Right atrium auricular region (tissue), 2 donors: ENCODE measurements around the gene KRTAP10-7. TPM values are rescaled to one million over a fixed set of nuclear protein-coding genes. Genes with fewer than 3 reads are reported as not detected.

Experiments
- DNase-seq: peaks from one replicate; pipeline ENCODE4 v3.0.0-alpha.2; 2019; ENCODE audit warnings: low spot score
- H3K27ac ChIP-seq, 2 donors: fragments of 200-600 bp; sonication (generic); 1 replicate in 1 of 2; 2 replicates in 1 of 2; pipeline ENCODE4 v1.5.1; 2016 to 2019
- H3K27me3 ChIP-seq, 2 donors: fragments of 200-600 bp; sonication (generic); one replicate each; pipeline versions ENCODE4 v1.5.1 to v1.6.0; 2017 to 2019
- H3K36me3 ChIP-seq: fragments of 200-600 bp; sonication (generic); one replicate; pipeline ENCODE4 v1.5.1; 2016
- H3K4me1 ChIP-seq, 2 donors: fragments of 200-600 bp; sonication (generic); one replicate each; pipeline versions ENCODE4 v1.5.1 to v1.6.0; 2017 to 2019
- H3K4me3 ChIP-seq, 2 donors: fragments of 200-600 bp; sonication (generic); 1 replicate in 1 of 2; 2 replicates in 1 of 2; pipeline ENCODE4 v1.5.1; 2017 to 2019; ENCODE audit warnings: mild to moderate bottlenecking in 1 of 2, moderate library complexity in 1 of 2
- H3K9me3 ChIP-seq, 2 donors: fragments of 200-600 bp; sonication (generic); one replicate each; pipeline ENCODE4 v1.5.1; 2019
- CTCF ChIP-seq, 2 donors: fragments of 200-600 bp; sonication (generic); IDR thresholded peaks; one replicate each; pipeline ENCODE4 v1.5.1; 2019; ENCODE audit warnings: antibody characterized with exemption in 2 of 2
- total RNA-seq, 2 donors: library from RNA; depleted of rRNA; stranded (reverse); fragments of >200 nt; gene quantifications; one replicate each; pipeline ENCODE4 v1.1.0, GENCODE V29; 2016

KRTAP10-7 gene
- total RNA-seq, 2 donors from 2014 or later = not detected

- no peak overlapping the region for H3K4me3 ChIP-seq
- no peaks in the 10 kb centered on the region for H3K36me3 ChIP-seq
- no peaks in the 10 kb centered on the region for H3K27me3 ChIP-seq
- DNase-seq = no peak
- H3K4me1 ChIP-seq = no peaks in the 10 kb centered on the region
- H3K9me3 ChIP-seq = peaks cover 0 to 3% of the 10 kb centered on the region in 2 donors
- TF ChIP-seq CTCF (IDR thresholded peaks at IDR 0.05) = no peak
- no peak overlapping the region for H3K27ac ChIP-seq
Observed at GRCh38 chr21:44566403-44566802, 34.0 kb upstream of the KRTAP10-7 start.

- H3K4me3 ChIP-seq = no peak overlapping the region
- H3K4me1 ChIP-seq = no peaks in the 10 kb centered on the region
- peaks cover 0 to 6% of the 10 kb centered on the region in 2 donors for H3K9me3 ChIP-seq
- DNase-seq = no peak
- H3K36me3 ChIP-seq = no peaks in the 10 kb centered on the region
- H3K27me3 ChIP-seq = no peaks in the 10 kb centered on the region
- H3K27ac ChIP-seq = no peak overlapping the region
- no peak for TF ChIP-seq CTCF (IDR thresholded peaks at IDR 0.05)
Observed at GRCh38 chr21:44567481-44568171, 32.8 kb upstream of the KRTAP10-7 start.

- no peak overlapping the region for H3K27ac ChIP-seq
- peaks cover 0 to 6% of the 10 kb centered on the region in 2 donors for H3K9me3 ChIP-seq
- no peak overlapping the region for H3K4me3 ChIP-seq
- TF ChIP-seq CTCF (IDR thresholded peaks at IDR 0.05) = no peak
- H3K4me1 ChIP-seq = no peaks in the 10 kb centered on the region
- DNase-seq = no peak
- H3K27me3 ChIP-seq = no peaks in the 10 kb centered on the region
- H3K36me3 ChIP-seq = no peaks in the 10 kb centered on the region
Observed at GRCh38 chr21:44568261-44568660, 32.1 kb upstream of the KRTAP10-7 start.

GRCh38 chr21:44568667-44569556 is 31.5 kb upstream of the KRTAP10-7 start:
- no peaks in the 10 kb centered on the region for H3K4me1 ChIP-seq
- no peaks in the 10 kb centered on the region for H3K27me3 ChIP-seq
- DNase-seq = no peak

GRCh38 chr21:44569861-44570517 is 30.4 kb upstream of the KRTAP10-7 start:
- Histone ChIP-seq H3K27me3 (no peaks in the 10 kb centered on the region), H3K27ac (no peak overlapping the region), H3K4me3 (no peak overlapping the region), H3K4me1 (no peaks in the 10 kb centered on the region), H3K9me3 (peaks cover 0 to 6% of the 10 kb centered on the region in 2 donors), H3K36me3 (no peaks in the 10 kb centered on the region)
- TF ChIP-seq CTCF (IDR thresholded peaks at IDR 0.05) = no peak
- DNase-seq = peak; percentile 5

More at GRCh38 chr21:44568667-44569556, 31.5 kb upstream of the KRTAP10-7 start:
- H3K4me3 ChIP-seq = no peak overlapping the region
- TF ChIP-seq CTCF (IDR thresholded peaks at IDR 0.05) = no peak
- no peaks in the 10 kb centered on the region for H3K36me3 ChIP-seq
- H3K27ac ChIP-seq = no peak overlapping the region
- H3K9me3 ChIP-seq = peaks cover 0 to 6% of the 10 kb centered on the region in 2 donors
